Fibroblast of lung (primary cell): ENCODE data around the gene HIVEP3. TPM values are rescaled to one million over a fixed set of nuclear protein-coding genes. Genes with fewer than 3 reads are reported as not detected.

ENCODE experiments used
- DNase-seq, 2 donors: peaks; one replicate each; pipeline versions ENCODE4 v3.0.0 to v3.0.0-alpha.2; 2010; ENCODE audit warnings: low read depth in 2 of 2
- H2AFZ ChIP-seq: 2 replicates; pipeline ENCODE4 v1.5.1; 2012; ENCODE audit warnings: low read length, control low read depth, inconsistent platforms
- H3K27ac ChIP-seq: 2 replicates; pipeline ENCODE4 v1.5.1; 2011; ENCODE audit warnings: low read length, control low read depth; ENCODE audit not compliant: insufficient read depth
- H3K27me3 ChIP-seq: 2 replicates; pipeline ENCODE4 v1.5.1; 2011; ENCODE audit warnings: mild to moderate bottlenecking, low read length; ENCODE audit not compliant: control insufficient read depth, insufficient read depth
- H3K36me3 ChIP-seq: 2 replicates; pipeline ENCODE4 v1.5.1; 2011; ENCODE audit warnings: low read length; ENCODE audit not compliant: control insufficient read depth, insufficient read depth
- H3K4me1 ChIP-seq: 2 replicates; pipeline ENCODE4 v1.5.1; 2011; ENCODE audit warnings: low read length; ENCODE audit not compliant: control insufficient read depth, insufficient read depth; ENCODE audit errors: extremely low read depth
- H3K4me2 ChIP-seq: 2 replicates; pipeline ENCODE4 v1.5.1; 2011; ENCODE audit warnings: low read length, control low read depth; ENCODE audit not compliant: insufficient read depth; ENCODE audit errors: extremely low read depth
- H3K4me3 ChIP-seq, 4 experiments: fragments of 200-600 bp in 1 of 4; sonication (generic) in 1 of 4; replicated peaks in 1 of 4; 2 replicates each; pipeline ENCODE4 v1.5.1; 2011 to 2016; ENCODE audit warnings: low read length in 4 of 4, low read depth in 3 of 4, mild to moderate bottlenecking in 3 of 4, control low read depth in 2 of 4, inconsistent platforms in 1 of 4, mixed read lengths in 1 of 4; ENCODE audit not compliant: insufficient read depth in 1 of 4; ENCODE audit errors: control extremely low read depth in 1 of 4
- H3K79me2 ChIP-seq: 2 replicates; pipeline ENCODE4 v1.5.1; 2012; ENCODE audit warnings: mild to moderate bottlenecking, low read length, inconsistent platforms; ENCODE audit not compliant: control insufficient read depth, insufficient read depth
- H3K9ac ChIP-seq: 2 replicates; pipeline ENCODE4 v1.5.1; 2011; ENCODE audit warnings: mild to moderate bottlenecking, low read length, control low read depth; ENCODE audit not compliant: insufficient read depth
- H3K9me3 ChIP-seq: 2 replicates; pipeline ENCODE4 v1.5.1; 2012; ENCODE audit warnings: low read depth, low read length; ENCODE audit not compliant: control insufficient read depth, insufficient read depth
- H4K20me1 ChIP-seq: 2 replicates; pipeline ENCODE4 v1.5.1; 2011; ENCODE audit warnings: low read length; ENCODE audit not compliant: control insufficient read depth, insufficient read depth; ENCODE audit errors: extremely low read depth
- CTCF ChIP-seq, 2 donors: IDR thresholded peaks in 1 of 2; conservative IDR thresholded peaks in 1 of 2; 1 replicate in 1 of 2; 2 replicates in 1 of 2; pipeline ENCODE4 v1.5.1; 2011 to 2012; ENCODE audit warnings: low read length in 2 of 2, control low read depth in 1 of 2, inconsistent platforms in 1 of 2, low read depth in 1 of 2, mild to moderate bottlenecking in 1 of 2
- EZH2 ChIP-seq: IDR thresholded peaks from 2 replicates; pipeline ENCODE4 v1.5.1; 2012; ENCODE audit warnings: low read length, control low read depth, mild to moderate bottlenecking; ENCODE audit errors: missing control alignments
- polyA minus RNA-seq: library from RNA; depleted of rRNA, polyadenylated mRNA; stranded (reverse); fragments of >200 nt; gene quantifications from 2 replicates; pipeline ENCODE4 v1.2.3, GENCODE V29; 2011; ENCODE audit warnings: low replicate concordance
- polyA plus RNA-seq, 2 donors: library from polyadenylated mRNA; depleted of rRNA in 1 of 2; stranded (reverse) in 1 of 2; unstranded in 1 of 2; fragments of >200 nt; gene quantifications; 2 replicates each; pipeline ENCODE4 v1.2.1, GENCODE V29; 2011 to 2012; ENCODE audit warnings: missing spikeins in 1 of 2
- total RNA-seq: library from RNA; depleted of rRNA; stranded (reverse); fragments of >200 nt; gene quantifications from 2 replicates; pipeline ENCODE4 v1.2.1, GENCODE V29; 2014

HIVEP3 gene
- total RNA-seq (0.51 and 0.83 TPM in 2 replicates), polyA plus RNA-seq (2.1 and 3.2 TPM in 2 replicates), polyA minus RNA-seq (3.1 and 5.3 TPM in 2 replicates)
- 1.1 and 2.9 TPM in 2 replicates for polyA plus RNA-seq (2012)

GRCh38 chr1:41918450-41919043, at the start of gene HIVEP3:
Gene HIVEP3, minus strand, starts transcription at chr1:41918922.
- H2AFZ ChIP-seq, result peak within 1 kb of the TSS; percentile 52
- DNase-seq, result peak; percentile 42 to 47

GRCh38 chr1:41964400-41964799, 45.7 kb upstream of the HIVEP3 start:
- DNase-seq, result no peak
- no peaks in the 10 kb centered on the region for H3K27me3 ChIP-seq
- H3K9me3 ChIP-seq, result no peaks in the 10 kb centered on the region
- no peak overlapping the region for H3K27ac ChIP-seq
- no peak overlapping the region for H3K4me2 ChIP-seq
- no peak overlapping the region for H3K9ac ChIP-seq
- H4K20me1 ChIP-seq, result no peaks in the 10 kb centered on the region
- H3K4me1 ChIP-seq, result no peaks in the 10 kb centered on the region
- H3K36me3 ChIP-seq, result no peaks in the 10 kb centered on the region
- no peak overlapping the region for H2AFZ ChIP-seq
- TF ChIP-seq EZH2, result no peak
- no peaks in the 10 kb centered on the region for H3K79me2 ChIP-seq
- H3K4me3 ChIP-seq, result no peak overlapping the region

More at GRCh38 chr1:41918450-41919043, at the start of gene HIVEP3:
- H4K20me1 ChIP-seq, result no peaks in the 10 kb centered on the region
- peak in 1 of 2 donors; percentile 38 for TF ChIP-seq CTCF (conservative IDR thresholded peaks at IDR 0.05 in 1 of 2, IDR thresholded peaks at IDR 0.05 in 1 of 2; ENCODE audit: low read depth in 1 of 2, low read length in 2 of 2)
- no peak for TF ChIP-seq EZH2
- H3K4me2 ChIP-seq, result peak within 1 kb of the TSS; percentile 92
- no peaks in the 10 kb centered on the region for H3K36me3 ChIP-seq
- H3K27me3 ChIP-seq, result no peaks in the 10 kb centered on the region
- H3K9ac ChIP-seq, result peak within 1 kb of the TSS; percentile 27
- peaks cover 6% of the 10 kb centered on the region for H3K4me1 ChIP-seq
- peak within 1 kb of the TSS; percentile 43 to 62 (median 54) for H3K4me3 ChIP-seq
- H3K79me2 ChIP-seq, result no peaks in the 10 kb centered on the region
- H3K9me3 ChIP-seq, result no peaks in the 10 kb centered on the region
- H3K27ac ChIP-seq, result no peak within 1 kb of the TSS

GRCh38 chr1:41963636-41964035, 44.9 kb upstream of the HIVEP3 start:
- H3K4me2 ChIP-seq, result no peak overlapping the region
- DNase-seq, result peak in 1 of 2 donors; percentile 46
- H3K4me3 ChIP-seq, result no peak overlapping the region
- H3K79me2 ChIP-seq, result no peaks in the 10 kb centered on the region
- no peaks in the 10 kb centered on the region for H3K9me3 ChIP-seq
- no peak overlapping the region for H3K9ac ChIP-seq
- TF ChIP-seq EZH2 (no peak), CTCF (conservative IDR thresholded peaks at IDR 0.05 in 1 of 2, IDR thresholded peaks at IDR 0.05 in 1 of 2; ENCODE audit: low read depth in 1 of 2, low read length in 2 of 2) (no peak)
- no peaks in the 10 kb centered on the region for H3K36me3 ChIP-seq
- no peaks in the 10 kb centered on the region for H3K27me3 ChIP-seq
- H3K27ac ChIP-seq, result no peak overlapping the region
- H3K4me1 ChIP-seq, result no peaks in the 10 kb centered on the region
- H2AFZ ChIP-seq, result no peak overlapping the region
- H4K20me1 ChIP-seq, result no peaks in the 10 kb centered on the region
